Measurements from ENCODE around the gene DENND2A.
"Not testable (repeated sequence)": the region's sequence is repeated elsewhere in the genome, so short reads cannot be mapped to it uniquely, and the experiment has no call there.

DENND2A gene

DNA sequence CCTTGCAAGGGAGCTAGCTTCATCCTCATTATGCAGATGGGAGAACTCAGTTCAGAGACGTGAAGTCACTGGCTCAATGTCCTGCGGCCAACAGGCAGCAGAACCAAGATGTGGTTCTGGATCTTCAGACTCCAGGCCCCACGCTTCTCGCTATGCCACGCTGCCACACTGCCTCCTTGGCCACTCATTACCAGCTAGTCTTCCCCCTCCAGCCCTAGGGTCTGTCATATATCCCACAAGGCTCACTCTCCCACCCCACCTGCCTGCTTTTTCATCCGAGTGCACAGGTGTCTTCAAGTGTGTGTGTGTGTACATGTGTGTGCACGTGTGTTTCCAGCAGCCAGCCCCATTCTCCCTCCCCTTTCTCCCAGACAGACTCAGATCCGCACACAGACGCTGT, 53.4 kb downstream of the DENND2A start:
- DNase-seq (ENCODE audit: low spot score), result no peak

DNA sequence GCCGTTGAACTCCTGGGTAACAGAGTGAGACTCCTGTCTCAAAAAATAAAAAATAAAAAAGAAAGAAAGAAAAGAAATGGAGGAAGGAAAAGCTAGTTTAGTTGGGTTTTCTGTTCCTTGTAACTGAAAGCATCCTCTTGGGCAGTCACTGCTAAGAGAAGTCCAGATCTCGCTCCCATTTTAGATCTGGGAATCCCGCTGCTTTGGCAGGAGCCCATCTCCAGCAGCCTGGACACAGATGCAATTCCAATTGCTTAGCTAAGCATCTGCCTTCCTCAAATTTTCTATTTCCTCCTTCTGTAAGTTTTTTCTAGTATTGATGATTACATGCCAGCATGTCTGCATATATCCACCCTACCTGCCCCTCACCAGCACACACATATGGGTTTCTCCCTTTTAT, 54.1 kb downstream of the DENND2A start:
- no peak for DNase-seq (ENCODE audit: low spot score)

DNA sequence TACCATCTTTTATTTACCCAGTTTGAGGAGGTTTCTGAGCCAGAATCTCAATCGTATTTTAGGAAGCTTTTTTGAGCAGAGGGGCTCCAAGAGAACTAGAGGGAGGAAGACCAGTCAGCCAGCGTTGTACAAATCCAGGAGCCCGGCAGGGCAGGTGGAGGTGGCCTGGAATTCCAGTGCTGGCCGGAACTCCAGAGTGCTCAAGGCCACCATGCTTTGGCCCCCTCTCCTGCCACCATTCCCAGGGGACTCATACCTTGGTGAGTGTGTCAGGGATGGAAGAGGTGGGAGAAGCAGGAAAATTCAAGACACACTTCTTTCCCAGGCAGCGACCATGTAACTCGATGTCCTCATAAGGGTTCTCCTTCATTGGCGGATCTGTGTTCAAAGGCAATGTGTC, 55.3 kb downstream of the DENND2A start:
- no peak for DNase-seq (ENCODE audit: low spot score)

DNA sequence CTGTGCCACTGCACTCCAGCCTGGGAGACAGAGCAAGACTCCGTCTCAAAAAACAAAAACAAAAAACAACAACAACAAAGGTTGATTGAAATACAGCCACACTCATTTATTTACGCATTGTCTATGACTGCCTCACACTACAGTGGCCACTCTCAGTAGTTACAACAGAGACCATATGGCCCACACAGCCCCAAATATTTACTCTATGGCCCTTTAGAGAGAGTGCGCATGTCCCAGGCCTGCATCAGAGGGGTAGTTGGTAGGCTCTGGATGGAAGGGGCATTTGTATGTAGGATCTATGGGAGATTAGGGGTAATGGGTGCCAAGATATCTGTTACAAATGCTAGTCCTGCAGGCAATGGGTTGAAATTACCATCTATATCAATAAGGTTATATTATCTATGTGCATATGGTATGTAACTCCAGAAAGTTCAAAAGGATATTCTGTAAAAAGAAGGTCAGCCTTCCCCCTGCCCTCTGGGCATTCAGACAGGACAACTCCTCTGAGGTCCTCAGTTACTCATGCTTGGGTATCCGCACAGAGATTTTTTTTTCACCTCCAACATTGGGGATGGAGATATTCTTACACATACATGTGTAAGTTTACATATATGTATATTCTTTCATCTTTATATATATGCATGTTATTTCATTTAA, 56.3 kb downstream of the DENND2A start:
- DNase-seq (ENCODE audit: low spot score), result no peak

DNA sequence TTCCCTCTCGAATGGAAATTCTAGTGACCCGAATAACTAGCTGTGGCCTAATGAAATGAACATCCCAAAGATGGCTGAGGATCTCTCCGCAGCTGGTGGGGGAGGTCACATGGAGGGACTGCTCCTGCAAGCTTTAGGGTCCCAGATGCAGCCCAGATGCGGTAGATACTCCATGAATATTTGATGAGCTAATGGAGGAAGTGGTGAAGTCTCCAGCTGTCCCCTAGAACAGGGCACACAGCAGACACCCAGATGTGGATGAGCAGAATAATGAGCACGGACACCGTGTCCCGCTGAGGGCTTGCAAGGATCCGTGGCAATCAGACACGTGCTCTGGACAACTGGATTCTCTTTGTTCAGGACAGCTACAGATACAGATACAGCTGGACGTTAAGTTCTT, 59.2 kb downstream of the DENND2A start:
- DNase-seq (ENCODE audit: low spot score), result no peak

DNA sequence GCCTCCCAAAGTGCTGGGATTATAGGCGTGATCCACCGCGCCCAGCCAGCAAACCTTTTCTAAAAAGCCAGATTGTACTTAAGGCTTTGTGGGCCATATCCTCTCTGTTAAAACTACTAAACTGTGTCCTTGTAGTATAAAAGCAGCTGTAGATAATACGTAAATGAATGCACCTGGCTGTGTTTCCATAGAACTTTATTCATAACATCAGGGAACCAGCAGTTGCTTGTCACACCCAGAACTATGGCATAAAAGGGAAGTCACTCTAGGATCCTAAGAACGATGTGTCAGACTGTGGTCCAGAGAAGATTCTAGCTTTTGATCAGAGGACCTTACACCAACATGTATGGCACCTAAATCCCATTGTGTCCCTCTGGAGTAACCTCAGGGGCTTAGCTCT, 63.0 kb downstream of the DENND2A start:
- DNase-seq (ENCODE audit: low spot score), result no peak

DNA sequence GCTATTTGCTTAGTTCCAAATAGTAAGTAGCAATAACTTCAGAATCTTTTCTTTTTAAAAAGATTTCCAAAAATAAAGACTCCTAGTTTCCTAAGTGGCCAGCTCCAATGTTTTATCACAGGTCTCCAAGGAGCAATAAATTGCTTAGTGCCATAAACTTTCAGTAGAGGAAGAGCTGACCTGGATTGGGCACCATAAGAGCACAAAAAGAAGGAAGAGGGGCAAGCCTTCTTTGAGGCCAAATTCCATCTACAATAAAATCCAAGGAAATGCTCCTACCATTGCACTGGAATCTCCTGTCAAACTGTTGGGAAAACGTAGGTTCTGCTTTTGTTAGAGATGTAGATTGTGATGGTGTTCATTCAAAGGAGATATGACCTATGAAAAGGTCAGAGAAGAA, 64.0 kb downstream of the DENND2A start:
- no peak for DNase-seq (ENCODE audit: low spot score)

DNA sequence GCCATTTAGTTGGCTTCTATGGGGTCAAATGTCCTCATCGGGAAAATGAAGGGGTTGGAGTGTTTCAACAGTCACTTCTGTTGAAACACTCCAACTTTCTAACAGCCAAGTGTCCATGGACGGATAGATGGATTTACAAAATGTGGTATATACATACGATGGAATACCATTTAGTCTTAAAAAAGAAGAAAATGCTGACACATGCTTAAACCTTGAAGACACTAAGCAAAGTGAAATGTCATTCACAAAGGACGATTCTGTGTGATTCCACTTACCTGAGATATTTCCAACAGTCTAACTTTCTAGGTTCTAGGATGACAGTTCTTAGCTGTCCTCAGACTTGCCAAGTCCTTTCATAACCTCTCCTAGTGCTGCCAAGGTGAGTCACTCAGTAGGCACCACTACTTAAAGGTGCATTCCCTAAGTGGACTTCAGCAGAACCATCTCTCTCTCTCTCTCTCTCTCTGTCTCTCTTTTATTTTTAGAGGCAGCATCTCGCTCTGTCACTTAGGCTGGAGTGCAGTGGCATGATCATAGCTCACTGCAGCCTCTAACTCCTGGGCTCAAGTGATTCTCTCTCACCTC, 69.0 kb downstream of the DENND2A start:
- DNase-seq (ENCODE audit: low spot score), result no peak

DNA sequence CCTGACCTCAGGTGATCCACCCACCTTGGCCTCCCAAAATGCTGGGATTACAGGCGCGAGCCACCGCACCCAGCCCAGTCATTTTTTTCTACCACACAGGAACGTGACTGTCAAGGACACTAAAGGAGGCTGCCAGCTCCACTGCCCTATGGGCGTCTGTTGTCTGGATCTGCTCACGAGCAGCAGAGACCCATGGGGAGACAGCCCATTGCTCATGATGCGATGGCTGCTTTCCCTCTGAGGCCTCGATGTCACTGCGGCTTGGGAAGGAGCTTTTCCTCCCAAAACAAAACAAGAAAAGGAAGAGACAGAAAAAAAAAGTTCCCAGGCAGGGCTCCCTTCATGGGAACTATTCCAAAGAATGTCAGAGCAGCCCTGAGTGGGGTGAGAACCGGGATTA, 70.5 kb downstream of the DENND2A start:
- no peak for DNase-seq (ENCODE audit: low spot score)

DNA sequence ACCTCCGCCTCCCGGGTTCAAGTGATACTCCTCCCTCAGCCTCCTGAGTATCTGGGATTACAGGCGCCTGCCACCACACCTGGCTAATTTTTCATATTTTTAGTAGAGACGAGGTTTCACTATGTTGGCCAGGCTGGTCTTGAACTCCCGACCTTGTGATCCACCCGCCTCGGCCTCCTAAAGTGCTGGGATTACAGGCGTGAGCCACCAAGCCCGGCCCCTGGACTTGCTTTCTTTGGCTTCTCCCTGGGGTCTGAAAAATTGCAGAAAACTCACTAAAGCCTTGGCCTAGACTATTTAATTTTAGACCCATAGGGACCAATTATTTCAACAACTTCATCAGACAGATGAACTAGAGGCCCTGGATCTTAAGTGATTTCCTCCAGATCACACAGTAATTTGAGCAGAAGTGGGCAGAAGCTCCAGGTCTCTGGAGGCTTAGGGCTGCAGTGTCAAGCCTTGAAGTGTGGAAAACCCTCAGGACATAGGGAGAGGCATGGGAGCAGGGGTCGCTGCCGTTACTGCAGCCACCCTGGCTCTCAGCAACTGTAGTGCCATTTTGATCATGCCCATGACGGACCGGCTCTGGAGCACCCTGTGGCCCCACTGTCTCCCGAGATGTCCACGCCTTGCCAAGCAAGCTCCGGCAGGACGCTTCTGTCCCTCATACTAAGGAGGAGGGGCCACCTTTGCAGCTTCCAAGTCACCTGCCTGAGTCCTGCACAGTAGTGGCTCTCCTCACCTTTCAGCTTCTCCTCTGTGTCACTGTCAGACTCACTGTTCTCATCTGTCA, 72.4 kb downstream of the DENND2A start:
- no peak for DNase-seq (ENCODE audit: low spot score)

DNA sequence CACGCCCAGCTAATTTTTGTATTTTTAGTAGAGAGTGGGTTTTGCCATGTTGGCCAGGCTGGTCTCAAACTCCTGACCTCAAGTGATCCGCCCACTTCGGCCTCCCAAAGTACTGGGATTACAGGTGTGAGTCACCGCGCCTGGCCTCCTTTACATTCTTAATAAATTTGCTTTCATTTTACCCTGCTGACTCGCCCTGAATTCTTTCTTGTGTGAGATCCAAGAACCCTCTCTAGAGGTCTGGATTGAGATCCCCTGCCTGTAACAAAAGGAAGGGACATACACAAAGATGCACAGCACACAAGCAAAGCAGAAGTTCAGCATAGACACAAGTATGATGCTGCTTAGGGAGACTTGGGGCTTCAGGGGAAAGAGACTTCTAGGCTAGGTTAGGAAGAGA, 74.4 kb downstream of the DENND2A start:
- DNase-seq (ENCODE audit: low spot score), result not testable (repeated sequence)

DNA sequence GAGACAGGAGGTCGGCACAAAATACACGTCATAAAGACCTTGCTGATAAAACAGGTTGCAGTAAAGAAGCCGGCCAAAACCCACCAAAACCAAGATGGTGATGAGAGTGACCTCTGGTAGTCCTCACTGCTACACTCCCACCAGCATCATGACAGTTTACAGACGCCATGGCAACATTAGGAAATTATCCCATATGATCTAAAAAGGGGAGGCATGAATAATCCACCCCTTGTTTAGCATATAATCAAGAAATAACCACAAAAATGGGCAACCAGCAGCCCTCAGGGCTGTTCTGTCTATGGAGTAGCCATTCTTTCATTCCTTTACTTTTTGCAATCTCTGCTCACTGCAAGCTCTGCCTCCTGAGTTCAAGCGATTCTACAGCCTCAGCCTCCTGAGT, 74.9 kb downstream of the DENND2A start:
- not testable (repeated sequence) for DNase-seq (ENCODE audit: low spot score)

DNA sequence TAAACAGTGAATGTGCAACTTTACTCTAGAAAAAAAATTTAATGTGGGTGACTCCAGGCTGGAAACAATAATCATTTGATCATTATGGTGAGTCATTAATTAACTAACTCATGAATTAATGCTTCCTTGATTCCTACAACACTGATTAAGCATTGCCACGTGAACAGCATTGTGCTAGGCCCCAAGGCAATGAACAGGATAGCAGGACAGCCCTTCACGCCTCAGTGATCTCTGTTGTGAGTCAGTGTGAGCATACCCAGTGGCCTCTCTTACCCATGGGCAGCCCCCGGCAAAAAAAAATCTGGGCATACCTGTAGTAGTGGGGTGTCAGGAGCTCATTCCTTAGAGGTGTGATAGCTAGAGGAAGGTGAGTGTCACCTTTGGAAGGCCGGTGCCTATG, 76.0 kb downstream of the DENND2A start:
- DNase-seq (ENCODE audit: low spot score), result no peak

DNA sequence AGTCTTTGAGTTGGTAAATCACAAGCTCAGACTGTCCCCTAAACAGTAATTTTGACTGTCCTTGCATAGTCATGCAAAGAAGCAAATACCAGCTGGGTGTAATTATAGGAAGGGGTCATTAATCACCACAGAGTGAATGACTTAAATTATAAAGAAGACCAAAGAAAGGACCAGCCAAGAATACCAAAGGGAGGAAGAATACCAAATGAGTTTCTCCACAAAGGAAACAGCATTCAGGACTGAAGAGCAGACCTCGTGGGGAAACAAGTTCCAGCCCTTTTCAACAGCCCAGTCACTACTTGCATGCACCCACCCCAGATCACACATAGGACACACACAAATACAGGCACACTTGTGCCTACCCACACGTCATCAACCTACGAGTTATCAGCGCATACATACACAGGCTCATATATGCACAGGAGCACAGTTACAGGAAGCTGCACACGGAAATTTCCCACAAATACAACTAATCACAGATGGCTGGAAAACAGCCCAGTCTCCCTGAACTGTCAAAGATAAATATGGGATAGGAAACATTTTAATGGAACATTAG, 77.6 kb downstream of the DENND2A start:
- DNase-seq (ENCODE audit: low spot score), result no peak

DNA sequence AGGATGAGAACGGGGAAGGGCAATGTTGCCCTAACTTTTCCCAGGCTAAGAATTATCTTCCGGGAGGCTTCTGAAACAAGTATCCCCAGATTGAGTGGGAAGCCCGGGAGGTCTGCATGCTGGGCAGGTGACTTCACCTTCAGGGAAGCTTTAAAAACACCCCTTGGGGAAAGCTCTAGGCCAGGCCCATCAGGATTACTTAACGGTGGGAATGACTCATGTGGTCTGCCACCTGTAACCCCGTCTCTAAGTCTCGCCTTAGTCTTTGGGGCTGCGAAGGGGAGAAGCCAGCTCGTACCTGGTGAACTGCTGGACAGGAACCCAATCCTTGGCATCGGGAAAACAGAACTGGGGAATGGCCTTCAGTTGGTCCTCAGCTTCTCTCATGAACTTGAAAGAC, 81.2 kb downstream of the DENND2A start:
- no peak for DNase-seq (ENCODE audit: low spot score)

DNA sequence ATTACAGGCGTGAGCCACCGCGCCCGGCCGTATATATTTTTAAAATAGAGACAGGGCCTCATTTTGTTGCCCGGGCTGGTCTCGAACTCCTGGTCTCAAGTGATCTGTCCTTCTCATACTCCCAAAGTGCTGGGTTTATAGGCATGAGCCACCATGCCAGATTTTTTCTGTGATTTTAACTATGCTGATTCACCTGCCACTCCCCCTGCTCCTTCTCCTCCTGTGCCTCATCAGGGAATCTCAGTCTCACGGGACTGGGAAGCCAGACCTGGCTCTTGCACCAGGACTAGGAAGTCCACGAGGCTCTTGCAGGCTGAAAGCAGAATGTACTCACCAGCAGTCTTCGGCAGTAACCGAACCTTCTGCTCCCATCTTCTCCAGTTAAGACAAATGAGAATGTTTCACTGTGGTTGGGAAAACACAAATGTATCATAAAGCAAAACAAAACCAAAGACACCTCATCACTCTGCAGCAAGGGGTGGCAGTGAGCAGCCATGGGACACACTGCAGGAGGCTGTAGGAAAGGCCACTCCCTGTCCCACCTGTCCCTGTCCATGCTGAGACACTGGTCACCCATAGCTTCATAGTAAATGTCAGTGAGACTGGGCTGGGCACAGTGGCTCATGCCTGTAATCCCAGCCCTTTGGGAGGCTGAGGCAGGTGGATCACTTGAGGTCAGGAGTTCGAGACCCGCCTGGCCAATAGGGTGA, 82.6 kb downstream of the DENND2A start:
- no peak for DNase-seq (ENCODE audit: low spot score)

DNA sequence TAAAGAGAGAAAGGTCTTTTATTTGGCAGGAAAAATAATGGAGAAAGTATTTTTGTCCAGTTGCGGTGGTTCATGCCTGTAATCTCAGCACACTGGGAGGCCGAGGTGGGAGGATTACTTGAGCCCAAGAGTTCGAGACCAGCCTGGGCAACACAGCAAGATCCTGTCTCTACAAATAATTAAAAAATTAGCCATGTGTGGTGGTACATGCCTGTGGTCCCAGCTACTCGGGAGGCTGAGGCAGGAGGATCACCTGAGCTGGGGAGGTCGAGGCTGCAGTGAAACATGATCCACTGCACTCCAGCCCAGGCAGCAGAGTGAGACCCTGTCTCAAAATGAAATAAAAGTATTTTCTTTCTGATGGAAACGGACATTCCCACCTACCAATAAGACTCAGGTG, 83.5 kb downstream of the DENND2A start:
- DNase-seq (ENCODE audit: low spot score), result no peak

DNA sequence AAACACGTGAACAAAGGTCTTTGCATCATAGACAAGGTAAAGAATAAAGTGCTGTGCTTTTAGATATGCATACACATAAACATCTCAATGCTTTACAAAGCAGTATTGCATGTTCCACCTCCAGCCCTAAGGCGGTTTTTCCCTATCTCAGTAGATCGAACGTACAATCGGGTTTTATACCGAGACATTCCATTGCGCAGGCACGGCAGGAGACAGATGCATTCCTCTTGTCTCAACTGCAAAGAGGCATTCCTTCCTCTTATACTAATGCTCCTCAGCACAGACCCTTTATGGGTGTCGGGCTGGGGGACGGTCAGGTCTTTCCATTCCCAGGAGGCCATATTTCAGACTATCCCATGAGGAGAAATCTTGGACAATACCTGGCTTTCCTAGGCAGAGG, 87.4 kb downstream of the DENND2A start:
- DNase-seq (ENCODE audit: low spot score), result not testable (repeated sequence)

DNA sequence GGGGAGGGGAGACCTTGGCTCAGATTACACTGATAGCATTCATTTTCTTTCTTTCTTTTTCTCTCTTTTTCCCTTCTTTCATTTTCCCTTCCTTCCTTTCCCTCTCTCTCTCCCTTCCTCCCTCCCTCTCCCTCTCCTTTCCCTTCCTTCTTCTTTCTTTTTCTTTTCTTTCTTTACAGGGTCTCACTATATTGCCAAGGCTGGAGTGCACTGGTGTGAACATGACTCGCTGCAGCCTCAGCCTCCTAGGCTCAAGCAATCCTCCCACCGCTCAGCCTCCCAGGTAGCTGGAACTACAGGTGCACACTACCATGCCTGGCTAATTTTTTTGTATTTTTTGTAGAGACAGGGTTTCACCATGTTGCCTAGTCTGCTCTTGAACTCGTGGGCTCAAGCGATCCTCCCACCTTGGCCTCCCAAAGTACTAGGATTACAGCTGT, 88.4 kb downstream of the DENND2A start:
- no peak for DNase-seq (ENCODE audit: low spot score)

DNA sequence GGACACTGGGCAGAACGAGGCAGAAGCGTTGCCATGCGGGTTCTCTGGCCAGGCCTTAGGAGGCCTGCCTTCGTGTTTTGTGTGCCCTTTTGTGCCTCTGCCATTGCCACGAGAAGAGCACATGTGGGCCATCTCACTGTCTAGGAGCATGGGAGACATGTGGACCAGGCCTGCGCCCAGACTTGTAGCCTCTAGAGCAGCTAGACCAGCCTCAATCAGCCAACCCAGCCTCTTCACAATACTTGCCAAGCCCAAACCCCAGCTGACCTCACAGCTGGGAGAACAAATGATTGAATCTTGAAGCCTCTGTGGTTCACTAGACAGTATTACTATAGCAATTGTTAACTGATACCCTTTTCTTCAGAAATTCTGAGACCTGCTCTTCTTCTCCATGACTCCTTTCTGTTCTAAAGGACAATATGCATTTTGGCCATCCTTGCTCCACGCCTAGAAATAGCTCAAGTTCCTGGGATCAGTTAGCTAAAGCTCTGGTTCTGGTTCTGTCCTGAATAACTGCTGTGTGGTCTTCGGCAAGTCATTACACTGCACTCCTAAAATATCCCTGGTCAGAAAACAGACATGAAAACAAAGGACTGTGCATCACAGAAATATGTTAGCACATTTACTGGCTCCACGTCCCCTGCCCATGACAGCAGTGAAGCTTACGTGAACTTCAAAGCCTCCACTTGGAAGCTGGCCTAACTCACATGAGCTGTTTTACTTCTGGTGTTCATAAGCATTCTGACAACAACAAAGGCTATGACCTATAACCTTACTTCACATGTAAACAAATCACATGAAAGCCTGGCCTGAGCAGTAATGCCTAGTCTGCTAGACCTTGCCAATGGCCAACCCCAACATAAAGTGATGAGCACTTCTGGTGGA, 89.0 kb downstream of the DENND2A start:
- DNase-seq (ENCODE audit: low spot score), result no peak

DNA sequence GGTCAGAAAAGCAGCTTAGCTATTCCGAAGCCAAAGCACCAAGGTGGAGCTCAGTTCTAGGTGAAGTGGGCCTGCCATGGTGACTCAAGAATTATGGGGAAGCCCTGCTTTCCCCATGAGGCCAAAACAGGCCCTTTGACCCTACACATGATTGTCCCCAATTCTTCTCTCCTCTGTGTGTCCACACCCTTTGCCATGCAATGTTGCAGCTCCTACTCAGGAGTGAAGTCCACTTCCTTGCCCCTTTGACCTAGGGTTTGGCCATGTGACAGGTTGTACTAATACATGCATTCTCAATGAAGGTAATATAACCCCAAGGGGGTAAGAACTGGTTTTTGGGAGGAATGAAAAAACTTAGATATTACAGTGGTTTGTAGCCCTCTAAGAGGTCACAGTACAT, 93.7 kb downstream of the DENND2A start:
- no peak for DNase-seq (ENCODE audit: low spot score)

Measured in iPS-NIHi11 (cell line).